T47D (cell line): ENCODE results near the gene STX8.
"Not testable (repeated sequence)": the region's sequence is repeated elsewhere in the genome, so short reads cannot be mapped to it uniquely, and the experiment has no call there.

ENCODE experiments used
- DNase-seq, 2 experiments: peaks; one replicate each; pipeline versions ENCODE4 v3.0.0 to v3.0.0-alpha.2; 2011 to 2012; ENCODE audit warnings: low read depth in 1 of 2, low spot score in 1 of 2
- JUND ChIP-seq: IDR thresholded peaks from 2 replicates; pipeline ENCODE4 v1.6.1; 2012; ENCODE audit warnings: low read depth
- in situ Hi-C: cut with HindIII; loops from 2 replicates; pipeline ENCODE4 v1.10.0; 2016; ENCODE audit warnings: low sequenced_read_pairs, low pct_unique_long_range_greater_than_20kb

Gene STX8

DNA sequence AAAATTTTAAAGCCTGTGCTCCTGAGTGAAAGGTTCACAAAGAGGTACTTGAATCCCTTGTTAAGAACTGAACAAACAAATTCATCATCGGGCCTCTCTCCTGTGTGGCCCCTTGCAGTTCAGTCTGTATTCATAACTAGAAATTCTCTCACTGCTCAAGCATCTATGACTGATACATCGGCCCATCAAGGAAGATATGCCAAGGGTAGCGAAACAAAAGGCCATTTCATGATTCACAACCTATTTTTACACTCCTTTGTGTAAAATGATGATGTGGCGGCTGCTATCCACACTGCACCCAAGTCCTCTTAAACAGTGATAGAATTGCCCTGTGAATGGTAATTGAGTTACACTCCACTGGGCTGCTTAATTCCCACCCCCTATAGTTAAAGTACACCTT, 204.6 kb downstream of the STX8 start:
- DNase-seq: no peak
- in situ Hi-C loops: no loop called here
- TF ChIP-seq JUND: no peak

DNA sequence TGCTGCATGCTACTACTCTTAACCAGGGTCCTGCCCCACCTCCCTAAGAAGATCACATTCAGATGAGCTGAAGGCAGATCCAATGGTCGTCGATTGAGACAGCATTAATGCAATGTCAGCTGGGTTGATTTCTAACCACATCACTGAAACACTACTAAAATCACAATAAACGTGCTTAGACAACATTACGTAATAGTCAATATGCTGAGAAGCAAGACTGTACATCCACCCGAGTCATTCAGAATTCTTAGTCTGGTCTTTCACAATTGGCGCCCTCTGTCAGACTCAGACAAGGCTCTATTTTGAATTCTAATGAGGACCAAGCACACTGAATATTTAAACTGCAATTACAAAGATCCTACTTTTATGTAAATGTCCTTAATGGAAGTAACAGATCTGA, 205.2 kb downstream of the STX8 start:
- in situ Hi-C loops: no loop called here
- DNase-seq: no peak
- TF ChIP-seq JUND: no peak

- DNase-seq: no peak
- in situ Hi-C loops: no loop called here
- no peak for TF ChIP-seq JUND
These were observed 207.0 kb downstream of the STX8 start for GRCh38 chr17:9368631-9369030.

- in situ Hi-C loops: no loop called here
- no peak for TF ChIP-seq JUND
- no peak for DNase-seq
These were observed 208.5 kb downstream of the STX8 start for GRCh38 chr17:9367156-9367555.

DNA sequence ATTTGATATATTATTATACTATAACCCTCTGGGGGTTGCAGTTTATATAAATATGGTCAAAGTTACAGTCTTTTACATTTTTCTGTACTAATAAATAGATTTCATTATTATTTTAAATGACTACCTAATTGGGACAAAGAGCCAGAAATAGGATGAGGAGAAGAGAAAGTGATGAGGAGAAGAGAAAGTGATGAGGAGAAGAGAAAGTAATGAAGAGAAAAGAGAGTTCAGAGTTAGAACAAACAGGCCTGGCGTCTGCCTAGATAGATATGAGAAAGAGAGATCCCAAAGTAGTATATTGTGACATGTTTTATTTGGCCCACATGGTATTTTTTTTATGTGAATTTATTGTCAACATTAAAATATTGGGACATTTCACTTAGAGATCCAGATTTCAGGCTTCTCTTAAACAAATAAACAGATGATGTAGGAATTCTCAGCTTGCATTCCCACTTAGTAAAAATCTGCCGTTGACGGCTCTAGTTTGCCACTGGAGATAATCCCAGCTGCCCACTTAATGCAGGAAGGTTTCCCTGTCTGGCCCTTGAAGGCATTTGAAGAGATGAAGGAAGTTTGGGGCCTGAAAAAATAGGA, 210.7 kb downstream of the STX8 start:
- in situ Hi-C loops: no loop called here
- TF ChIP-seq JUND: no peak
- DNase-seq: no peak

- no peak for DNase-seq
- in situ Hi-C loops: no loop called here
- no peak for TF ChIP-seq JUND
These were observed 211.9 kb downstream of the STX8 start for GRCh38 chr17:9363440-9364350.

DNA sequence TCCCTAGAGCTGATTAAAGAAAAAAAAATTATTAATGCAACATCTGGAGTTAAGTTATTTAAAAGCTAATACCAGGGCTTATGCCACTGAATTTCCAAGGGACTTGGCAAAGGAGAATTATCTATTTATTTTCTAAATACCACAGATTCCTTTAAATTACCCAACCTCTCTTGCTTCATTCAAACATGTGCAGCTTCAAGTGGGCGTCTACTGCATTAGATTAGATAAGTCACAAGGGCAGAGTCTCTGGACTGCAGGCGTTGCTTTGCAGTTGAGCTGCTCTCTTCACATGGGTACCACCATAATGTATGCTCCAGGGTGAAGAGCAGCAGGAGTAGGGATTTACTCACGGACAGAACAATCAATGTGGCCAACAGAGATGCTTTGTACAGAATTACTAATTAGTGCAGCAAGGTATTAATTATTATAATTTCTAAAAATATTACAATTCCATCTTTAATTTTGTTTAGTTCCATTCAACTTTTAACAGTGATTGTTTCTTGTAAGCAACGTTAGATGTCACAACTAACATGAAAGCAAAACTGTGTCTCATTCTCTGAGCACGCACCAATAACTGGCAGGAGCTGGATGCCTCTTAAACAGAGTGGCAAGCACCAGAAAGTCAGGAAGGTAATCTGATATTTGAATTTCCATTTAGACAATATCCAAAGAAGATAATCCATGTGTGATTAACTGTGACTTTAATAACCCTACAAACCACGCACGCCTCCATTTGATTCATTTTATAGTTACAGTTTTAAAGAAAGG, 214.2 kb downstream of the STX8 start:
- TF ChIP-seq JUND: no peak
- peak in 1 of 2 experiments; percentile 5 for DNase-seq
- in situ Hi-C loops: no loop called here

DNA sequence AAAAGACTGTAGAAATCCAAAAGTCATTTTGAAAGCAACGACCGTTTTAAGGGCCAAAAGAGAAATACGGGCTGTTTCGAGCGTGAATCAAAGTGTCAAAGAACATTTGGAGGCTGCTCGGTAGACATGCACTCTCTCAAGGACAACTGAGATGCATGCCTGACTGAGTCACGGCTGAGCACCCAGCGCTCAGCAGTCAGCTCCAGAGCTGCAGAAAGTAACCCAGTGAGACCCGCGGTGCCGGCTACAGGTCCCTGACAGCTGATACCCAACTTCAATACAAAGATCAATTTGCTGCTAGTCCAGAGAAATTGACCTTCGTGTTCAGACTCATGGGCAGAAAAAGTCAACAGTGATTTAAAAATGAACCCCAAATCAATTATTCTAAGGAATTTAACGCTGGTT, 214.9 kb downstream of the STX8 start:
- TF ChIP-seq JUND: no peak
- DNase-seq: no peak
- in situ Hi-C loops: no loop called here

DNA sequence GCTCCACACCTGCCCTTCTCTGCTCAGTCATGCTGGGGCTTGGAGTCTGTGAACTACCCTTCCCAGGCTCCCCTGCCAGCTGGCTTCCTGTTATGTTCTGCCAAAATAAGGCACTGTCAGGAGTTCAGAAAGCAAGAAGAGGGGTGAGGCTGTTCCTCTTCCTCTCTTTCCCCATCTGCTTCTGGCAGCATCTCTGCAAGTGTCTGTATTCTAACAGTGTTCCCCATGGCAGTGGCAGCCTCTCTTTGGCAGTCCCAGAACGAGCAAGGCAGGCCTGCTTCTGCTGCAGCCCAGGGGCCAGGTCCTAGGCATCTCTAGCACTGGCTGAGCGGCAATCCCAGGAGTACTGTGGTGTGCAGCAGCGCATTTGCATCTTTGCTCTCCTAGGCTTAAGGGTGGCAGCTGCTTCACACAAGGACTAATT, 219.1 kb downstream of the STX8 start:
- in situ Hi-C loops: no loop called here
- TF ChIP-seq JUND: no peak

DNA sequence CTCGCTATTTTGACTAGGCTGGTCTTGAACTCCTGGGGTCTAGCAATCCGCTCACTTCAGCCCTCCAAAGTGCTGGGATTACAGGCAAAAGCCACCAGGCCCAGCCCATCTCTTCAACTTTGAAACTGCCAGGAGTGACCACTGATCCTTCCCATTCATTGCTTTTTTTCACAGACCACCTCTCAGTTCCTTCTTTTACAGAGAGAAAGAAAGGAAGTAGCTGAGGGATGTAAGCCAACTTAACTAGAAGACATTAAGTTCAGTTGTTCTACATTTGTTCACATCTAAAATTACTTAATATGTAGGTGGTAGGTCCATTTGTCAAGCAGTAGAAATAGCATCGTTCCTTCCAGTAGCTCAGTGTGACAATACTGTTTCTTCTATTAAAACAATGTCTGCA, 219.8 kb downstream of the STX8 start:
- in situ Hi-C loops: no loop called here
- no peak for TF ChIP-seq JUND
- DNase-seq: no peak

More for the DNA sequence above, 219.1 kb downstream of the STX8 start:
- DNase-seq: no peak

- DNase-seq, in situ Hi-C loops: not testable (repeated sequence)
These were observed 220.4 kb downstream of the STX8 start for GRCh38 chr17:9355231-9355630.

DNA sequence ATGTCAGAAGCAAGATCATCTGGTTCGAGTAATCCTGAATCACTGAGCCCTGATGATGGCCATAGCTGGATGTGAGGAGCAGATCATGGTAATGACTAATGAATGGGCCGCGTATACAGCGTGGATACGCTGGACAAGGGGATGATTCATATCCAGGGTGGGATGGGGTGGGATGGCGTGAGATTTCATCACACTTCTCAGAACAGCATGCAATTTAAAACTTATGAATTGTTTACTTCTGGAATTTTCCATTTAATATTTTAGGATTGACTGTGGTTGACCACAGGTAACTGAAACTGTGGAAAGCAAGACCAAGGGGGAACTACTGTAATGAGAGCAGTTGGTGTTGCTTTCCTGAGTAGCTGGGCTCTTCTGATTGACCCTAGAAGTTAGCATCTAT, 225.5 kb downstream of the STX8 start:
- in situ Hi-C loops: no loop called here
- no peak for DNase-seq
- no peak for TF ChIP-seq JUND
